ENCODE results near the gene CCL27.

Gene CCL27, protein sequence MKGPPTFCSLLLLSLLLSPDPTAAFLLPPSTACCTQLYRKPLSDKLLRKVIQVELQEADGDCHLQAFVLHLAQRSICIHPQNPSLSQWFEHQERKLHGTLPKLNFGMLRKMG

DNA sequence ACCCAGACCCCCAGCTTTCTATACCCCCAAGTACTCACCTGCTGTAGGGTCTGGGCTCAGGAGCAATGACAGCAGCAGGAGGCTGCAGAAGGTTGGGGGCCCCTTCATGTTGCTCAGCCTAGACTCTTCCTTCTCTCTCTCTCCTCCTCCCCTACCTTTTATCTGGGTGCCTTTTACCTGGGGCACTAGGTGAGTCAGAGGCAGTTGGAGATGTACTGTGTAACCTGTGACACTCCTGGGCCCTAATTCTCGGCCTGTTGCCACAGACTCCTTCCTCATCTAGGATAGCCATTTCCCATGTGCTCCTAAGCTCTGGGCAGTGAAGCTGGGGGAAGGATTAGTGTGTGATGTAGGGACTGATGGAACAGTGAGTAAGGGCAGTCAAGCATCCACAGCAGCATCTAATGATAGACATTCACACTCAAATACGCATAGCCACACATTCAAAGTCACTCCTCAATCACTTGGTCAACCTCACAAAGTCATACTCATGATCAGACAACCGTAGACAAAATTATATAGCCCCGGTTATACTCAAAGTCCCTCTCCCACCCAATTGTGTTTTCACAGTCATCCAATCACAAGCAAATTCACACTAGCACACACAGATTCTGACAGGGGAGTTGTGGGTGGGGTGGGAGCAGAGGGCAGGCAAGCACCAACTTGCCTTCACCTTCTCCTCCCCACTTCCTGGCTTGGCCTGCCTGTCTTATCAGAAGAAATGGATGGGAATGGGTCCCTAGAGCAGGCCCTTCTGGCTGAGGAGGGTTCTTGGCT is at the start of gene CCL27:
CCL27 (minus strand) TSS at position 132 of the 777 bp plus-strand sequence; CDS start at position 108, 24 bp downstream.
- no peak for DNase-seq (ENCODE audit: low read depth)

DNA sequence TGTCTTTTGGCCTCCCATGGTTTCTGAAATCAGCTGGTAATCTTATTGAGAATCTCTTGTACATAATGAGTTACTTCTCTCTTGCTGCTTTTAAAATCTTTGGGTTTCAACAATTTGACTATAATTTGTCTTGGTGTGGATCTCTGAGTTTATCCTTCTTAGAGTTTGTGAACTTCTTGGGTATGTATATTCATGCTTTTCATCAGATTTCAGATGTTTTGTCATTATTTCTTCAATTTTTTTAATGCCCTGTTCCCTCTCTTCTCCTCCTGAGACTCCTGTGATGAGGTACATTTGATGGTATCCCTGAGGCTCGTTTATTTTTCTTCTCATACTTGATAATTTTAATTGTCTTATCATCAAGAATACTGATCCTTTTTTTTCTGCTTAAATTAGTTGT is 49.7 kb upstream of the CCL27 start:
- DNase-seq (ENCODE audit: low read depth), result no peak

DNA sequence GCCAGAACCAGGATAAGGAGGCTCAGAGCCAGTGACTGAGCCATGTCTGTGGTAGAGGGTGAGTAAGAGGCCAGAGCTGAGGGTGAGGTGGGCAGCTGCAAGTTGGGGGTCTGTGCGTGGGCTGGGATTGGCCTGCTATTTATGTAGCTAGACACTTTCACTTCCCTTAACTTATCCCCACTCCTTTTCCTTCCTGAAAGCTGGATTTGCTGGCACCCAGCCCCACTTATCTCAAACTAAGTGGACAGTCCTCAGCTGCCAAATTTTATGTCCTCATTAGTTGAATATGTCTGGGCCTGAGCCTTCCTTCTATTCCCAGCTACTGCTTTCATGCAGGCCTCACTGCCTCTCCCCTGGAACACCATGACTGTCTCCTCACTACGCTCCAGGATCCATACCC is 47.6 kb upstream of the CCL27 start, which contains the start of gene CCL21:
CCL21 (minus strand) TSS at position 114 of the 400 bp plus-strand sequence; CDS start at position 44, 70 bp downstream.
- DNase-seq (ENCODE audit: low read depth), result no peak

DNA sequence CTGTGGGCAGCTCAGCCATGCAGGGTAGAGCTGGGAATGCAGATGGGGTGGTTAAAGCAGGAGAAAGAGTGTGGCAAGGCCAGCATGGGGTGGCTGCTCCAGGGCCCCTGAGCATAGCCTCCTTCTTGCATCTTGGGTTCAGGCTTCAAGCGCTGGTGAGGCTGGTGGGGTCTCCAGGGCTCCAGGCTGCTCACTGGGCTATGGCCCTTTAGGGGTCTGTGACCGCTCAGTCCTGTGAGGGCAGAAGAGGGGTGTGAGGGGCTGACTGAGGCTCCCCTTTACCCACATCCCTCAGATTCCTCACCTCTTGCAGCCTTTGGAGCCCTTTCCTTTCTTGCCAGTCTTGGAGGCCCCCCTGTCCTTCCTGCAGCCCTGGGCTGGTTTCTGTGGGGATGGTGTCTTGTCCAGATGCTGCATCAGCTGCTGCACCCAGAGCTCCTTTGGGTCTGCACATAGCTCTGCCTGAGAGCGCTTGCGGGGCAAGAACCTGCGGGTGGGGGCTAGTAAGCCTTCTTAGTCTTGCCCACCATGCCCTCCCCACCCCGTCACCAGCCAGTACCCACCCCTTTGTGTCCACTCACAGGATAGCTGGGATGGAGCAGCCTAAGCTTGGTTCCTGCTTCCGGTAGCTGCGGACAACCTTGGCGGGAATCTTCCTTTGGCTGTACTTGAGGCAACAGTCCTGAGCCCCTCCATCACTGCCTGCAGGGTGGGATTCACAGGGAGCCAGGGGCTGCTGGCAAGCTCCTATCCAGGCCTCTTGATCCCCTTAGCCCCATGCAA is 46.9 kb upstream of the CCL27 start:
- DNase-seq (ENCODE audit: low read depth), result no peak

DNA sequence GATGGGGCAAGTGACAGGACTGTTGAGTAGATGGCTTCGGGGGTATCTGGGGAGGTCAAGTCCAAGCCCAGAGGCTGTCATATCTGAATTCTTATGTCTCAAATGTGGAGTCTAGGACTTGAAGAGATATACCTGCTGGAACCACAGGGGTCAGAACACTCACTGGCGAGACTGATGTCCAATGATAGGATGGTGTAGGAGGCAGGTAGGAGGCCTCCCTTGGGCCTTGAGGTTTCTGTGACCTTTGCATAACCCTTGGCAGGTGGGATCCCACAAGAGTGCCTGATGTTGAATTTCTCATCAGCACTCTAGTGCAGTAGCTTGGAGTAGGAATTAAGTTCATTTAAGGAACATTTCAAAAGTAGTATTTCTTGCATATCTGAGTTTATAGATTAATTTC is 44.7 kb upstream of the CCL27 start:
- DNase-seq (ENCODE audit: low read depth), result no peak

DNA sequence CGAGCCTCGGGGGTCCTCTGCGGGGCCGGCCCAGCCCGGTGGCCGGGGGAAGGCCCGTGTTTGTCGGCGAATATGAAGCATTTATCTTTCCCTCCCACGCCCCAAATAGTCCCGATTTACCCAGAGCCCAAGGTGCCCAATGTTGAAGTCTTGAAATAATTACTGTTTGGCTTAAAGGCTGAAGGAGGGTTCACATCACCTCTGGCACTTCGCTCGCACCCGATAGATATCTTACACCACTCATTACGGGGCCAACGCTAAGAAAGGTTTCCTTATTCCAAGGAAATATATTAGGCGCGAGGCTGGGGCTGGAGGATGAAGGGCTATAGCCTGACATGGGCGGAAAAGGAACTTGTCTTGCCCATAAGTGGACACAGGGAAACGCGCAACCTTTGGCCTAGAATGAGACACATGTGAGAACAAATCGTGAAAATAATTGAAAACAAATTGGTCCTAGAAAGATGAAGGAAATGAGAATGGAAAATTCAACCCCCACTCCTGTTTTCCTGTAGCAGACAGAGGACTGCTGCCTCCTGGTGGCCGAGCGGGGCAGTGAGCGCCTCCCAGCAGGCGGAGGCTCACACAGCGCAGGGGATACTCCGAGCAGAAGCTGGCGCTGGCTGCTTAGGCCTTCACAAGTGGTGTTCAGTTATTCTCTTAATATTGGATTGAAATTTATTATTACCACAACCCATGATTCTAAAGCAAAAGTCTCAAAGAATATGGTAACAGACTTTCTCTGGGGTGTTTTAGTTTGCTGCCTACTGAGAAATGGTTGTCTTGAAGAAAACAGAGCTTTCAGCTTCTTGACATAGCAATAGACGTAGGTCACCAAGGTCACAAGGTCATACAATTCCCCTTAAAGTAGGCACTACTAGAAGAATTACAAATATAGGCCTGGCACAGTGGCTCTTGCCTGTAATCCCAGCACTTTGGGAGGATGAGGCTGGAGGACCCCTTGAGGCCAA is 39.6 kb upstream of the CCL27 start:
- peak; percentile 96 for DNase-seq (ENCODE audit: low read depth)

DNA sequence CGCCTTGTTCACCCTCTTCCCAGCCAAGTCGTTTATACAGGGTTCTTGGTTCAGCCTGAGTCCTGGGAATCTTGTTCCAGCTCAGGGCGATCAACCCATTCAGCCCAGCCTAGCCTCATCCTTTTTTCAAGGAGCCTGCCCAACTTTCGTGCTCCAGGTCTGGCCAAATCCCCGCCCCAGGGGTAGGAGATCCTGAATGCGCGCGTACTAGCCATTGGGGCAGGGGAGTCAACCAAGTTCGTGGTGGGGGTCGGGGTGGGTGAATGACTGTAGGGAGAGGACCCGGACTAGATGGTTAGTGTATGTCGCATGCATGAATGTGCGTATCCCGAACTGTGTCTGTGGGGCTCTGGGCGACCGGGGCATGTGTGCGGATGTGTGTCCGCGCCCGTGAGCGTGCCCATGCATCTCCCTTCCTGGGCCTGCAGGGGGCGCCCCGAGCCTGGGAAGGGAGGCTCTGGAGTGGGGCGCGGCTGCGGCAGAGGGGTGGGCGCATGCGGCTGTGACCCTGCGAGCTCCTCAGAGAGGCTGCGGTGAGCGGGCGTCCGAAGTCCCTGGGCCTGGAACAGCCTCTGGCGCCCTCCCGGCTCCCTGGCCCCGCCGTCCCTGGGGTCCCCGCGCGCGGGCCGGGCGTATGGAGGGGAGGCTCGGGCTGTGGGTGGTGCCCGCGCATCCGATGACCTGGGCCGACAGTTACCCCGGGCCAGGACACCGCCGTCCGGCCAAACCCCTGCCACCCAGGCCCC is 38.7 kb upstream of the CCL27 start:
- DNase-seq (ENCODE audit: low read depth), result peak; percentile 66

DNA sequence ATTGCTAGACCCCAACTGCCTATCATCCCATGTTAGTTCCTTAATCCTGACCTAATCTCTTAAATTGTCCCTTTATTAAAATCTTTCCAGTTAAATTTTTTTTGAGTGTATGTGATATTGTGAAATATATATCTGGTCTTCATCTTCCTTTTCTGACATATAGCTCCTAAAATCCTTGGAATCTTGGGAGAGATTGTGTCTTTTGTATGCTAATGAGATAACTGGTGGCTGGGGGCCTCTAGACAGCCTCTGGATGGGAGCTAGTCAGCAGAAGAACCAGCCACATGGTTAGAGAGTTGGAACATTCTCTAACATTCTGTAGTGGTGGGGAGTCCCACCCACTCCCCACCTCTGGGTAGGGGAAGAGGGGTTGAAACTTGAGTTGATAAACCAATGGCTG is 32.4 kb upstream of the CCL27 start:
- no peak for DNase-seq (ENCODE audit: low read depth)

DNA sequence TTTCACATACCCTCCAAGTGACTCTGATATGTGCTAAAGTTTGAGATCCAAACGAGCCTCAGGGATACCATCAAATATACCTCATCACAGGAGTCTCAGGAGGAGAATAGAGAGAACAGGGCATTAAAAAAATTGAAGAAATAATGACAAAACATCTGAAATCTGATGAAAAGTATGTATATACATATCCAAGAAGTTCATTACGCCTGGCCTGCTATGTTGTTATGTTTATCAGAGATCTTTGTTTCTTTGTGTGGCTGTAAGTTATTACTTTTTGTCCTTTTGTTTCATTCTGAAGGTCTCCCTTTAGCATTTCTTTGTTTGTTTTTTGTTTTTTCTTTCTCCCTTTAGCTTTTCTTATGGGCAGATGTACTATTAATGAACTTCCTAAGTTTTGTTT is 31.1 kb upstream of the CCL27 start:
- no peak for DNase-seq (ENCODE audit: low read depth)

DNA sequence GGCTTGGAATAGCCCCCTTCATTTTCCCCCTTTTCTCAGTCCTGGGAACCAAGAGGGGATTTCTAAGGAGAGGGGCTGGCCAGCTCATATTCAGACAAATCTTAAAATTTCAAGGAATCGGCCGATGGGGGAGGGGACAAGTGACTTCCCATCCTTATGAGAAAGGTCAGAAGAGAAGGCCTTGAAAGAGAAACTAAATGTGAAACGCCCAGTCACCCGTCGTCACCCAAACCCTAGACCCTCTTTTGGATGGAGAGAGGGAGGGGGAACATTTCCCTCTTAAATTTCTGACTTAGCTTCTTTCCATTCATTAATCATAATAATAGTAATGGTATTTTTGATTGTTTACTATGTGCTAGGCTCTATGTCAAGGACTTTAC is 29.5 kb upstream of the CCL27 start:
- DNase-seq (ENCODE audit: low read depth), result no peak

DNA sequence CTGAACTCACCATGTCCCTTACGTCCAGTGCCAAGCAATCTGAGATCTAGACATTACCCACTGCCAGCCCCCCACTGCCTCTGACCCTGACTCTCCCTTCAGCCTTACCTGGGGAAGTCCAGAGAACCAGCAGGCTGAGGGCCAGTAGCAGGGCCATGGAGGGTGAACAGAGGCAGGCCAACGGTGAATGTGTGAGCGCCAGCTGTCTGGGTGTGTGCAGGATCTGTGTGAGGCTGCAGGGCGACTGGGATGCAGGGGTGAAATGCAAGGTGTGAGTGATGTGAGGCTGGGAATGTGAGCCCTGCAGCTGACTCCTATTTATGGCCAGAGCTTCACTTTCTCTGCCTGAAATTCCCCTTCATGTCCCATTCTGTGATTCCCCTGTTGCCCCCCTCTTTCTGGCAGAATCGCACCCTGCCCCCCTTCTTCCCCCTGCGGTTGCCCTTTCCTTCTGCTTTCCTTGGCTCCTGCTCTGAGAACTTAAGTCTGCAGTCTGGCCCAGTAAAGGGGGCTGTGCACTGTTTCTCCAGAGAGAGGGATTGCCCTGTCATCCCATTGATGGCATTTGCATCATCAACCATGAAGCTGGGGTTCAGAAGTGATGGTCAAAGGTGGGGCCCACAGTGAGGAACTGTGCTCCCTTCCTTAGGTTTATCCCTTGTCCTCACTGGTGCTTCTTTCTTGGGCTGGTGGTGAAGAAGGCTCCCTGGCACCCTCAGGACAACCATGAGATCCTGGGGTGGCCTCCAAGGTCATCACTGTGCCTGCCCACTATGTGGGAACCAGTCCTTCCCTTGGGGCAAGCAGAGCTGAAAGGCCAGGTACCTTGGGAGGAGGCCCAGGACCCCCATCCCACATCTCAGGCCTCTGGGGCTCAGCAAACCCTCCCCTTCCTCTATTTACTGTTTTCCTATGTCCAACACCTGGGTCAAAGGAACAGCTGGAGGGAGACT is 28.8 kb upstream of the CCL27 start, which contains the start of gene CCL19:
CCL19 (minus strand) TSS at position 294 of the 953 bp plus-strand sequence; CDS start at position 157, 137 bp downstream.
- DNase-seq (ENCODE audit: low read depth), result no peak

DNA sequence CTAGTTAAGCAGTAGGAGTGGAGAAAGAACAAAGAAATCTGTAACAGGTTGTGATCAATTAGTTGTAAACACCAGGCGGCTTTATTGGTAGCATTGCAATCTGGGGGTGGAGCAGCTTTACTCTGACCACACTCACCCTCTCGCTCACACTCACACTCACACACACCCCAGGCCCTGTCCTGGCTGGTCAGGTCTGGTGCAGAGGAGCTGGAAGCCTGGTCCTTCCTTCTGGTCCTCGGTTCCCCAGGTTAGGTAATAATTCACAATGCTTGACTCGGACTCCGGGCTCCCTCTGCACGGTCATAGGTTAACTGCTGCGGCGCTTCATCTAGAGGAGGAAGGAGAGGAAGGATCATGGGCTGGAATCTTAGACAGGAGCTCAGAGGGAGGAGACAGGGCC is 27.1 kb upstream of the CCL27 start:
- no peak for DNase-seq (ENCODE audit: low read depth)

DNA sequence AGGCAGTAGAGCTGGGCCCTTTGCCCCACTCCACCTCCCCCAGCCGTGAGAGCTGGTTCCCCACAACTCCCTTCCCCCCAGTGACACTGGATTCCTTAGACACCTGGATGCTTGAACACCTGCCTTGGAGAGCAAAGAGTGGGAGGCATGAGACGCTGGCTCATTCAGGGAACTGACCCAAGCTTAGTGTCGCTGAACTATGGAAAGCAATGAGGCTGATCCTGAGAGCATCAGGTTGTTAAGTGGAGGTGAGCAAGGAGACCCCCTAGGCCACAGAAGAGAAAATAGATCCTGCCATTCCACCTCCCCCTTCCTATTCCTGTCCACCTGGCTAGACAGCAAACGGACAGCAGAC is 26.6 kb upstream of the CCL27 start:
- DNase-seq (ENCODE audit: low read depth), result no peak

DNA sequence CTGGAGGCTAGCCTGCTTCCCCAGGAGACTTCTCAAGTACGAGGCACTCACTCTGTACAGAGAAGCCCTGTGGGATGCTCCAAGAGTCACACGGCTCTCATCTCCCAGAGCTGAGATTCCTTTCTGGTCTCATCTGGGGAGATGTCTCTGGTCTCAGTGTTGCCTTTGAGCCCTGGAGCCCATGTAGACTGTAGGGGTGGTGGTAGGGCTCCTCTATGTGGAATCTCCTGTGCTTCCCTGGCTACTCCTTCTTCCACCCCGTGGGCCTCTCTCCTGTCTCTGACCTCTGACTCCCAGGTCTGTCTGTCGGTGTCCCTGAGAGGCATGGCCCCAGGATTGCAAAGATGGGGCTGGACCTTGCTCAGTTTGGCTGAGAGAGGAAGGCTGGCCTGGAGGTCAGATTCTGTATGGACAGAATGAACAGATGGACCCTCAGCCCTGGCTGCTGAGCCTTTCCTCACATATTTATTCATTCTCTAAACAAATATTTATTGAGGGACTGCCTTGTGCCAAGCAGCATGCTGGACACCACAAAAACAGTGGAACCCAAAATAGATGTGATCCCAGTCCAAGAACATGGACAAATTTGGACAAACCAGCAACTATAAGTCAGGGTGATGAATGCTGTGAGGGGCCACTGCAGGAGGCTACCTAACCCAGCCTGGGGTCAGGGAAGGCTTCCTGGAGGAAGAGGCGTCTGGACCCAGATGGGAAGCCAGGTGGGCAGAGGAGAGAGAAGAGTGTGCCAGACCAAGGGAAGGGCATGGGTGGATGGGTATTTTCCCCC is 26.1 kb upstream of the CCL27 start:
- no peak for DNase-seq (ENCODE audit: low read depth)

DNA sequence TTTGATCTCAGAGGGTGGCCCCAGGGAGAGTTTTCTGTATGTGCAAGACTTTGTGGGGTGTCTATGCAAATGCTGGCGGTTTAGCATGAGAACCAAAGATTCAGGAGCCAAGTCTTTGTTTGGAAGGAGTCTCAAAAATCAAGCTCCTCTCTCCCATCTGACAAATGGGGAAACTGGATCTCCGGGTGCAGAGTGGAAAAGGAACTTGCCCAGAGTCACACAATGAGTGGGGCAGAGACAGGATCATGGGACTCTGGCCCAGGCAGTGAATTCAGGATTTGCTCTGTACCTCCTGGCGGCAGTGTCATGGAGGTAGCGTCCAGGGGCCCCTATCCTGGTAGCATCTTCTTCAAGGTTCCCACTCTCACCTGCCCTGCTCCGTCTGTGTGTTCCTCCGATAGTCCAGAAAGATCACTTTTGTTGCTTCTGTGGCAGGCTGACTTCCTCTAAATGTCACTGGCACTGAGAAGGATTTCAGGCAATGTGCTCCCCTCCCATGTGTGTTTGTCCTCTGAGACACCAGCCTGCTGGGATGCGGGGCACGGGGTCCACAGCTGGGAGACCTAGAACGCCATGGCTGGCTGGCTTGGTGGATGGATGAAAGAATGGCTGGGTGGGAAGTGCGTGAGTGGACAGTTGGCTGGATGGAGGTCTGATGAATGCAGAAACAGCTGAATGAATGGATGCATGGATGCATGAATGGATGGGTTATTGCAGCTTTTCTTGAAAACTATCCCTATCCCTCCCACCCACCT is 25.0 kb upstream of the CCL27 start:
- no peak for DNase-seq (ENCODE audit: low read depth)

DNA sequence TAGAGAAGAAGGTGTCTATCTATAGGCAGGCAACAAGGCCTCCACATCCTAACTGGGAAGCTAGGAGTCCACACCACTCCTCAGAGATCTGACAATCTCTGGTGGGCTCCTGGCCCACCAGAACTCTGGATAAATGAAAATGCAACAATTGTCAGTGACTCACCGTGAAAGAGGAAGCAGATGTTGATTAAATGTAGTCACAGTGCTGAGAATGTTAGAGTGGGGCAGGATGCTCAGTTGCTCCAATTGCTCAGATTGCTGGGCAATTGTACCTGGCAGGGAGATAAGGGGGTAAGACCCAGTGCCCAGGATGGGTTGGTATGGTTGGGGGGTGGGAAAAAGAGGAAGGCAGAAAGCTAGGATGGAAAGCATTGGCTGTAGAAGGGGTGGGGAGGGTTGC is 24.3 kb upstream of the CCL27 start:
- peak; percentile 46 for DNase-seq (ENCODE audit: low read depth)

DNA sequence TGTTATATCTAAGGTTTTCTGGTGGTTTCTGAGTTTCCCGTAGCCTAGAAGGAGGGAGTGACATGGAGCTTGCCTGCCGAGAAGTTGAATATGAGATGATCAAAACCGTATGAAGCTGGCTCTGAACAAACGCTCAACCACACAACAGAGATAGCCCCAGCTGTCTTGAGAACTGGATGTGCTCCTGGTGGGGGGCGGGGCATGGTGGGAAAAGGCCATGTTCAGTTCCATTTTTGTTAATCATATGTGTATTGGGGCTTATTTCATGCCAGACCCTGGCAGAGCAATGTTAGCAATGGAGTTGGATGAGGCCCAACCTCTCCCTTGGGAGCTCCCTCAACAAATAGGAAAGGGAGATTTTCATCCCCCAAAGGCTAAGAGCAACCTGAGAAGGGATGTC is 23.8 kb upstream of the CCL27 start:
- DNase-seq (ENCODE audit: low read depth), result peak; percentile 96

DNA sequence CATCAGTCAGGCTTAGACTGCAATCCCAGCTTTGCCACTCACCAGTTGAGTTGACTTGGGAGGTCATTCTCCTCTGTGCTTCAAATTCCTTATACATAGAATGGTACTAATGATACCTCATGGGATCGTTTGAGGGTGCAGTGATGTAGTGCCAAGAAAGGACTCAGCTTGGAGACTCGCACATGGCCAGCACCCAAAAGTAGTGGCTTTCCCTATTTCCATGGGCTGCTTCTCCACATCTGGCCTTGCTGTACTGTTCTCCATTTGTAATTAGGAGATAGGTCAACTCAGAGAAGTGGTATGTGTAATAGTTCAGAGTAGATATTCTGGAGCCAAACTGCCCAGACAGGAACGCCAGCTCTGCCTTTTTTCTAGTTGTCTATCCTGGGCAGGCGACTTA is 23.1 kb upstream of the CCL27 start:
- peak; percentile 90 for DNase-seq (ENCODE audit: low read depth)
